Esophagus muscularis mucosa (tissue), 3 donors: ENCODE data around the gene RAD51B.

Experiments used
- EP300 ChIP-seq: sonication (generic); formaldehyde crosslinking; IDR thresholded peaks from one replicate; pipeline ENCODE4 v1.6.1; 2017; ENCODE audit warnings: antibody characterized with exemption
- POLR2A ChIP-seq: fragments of 450-650 bp; IDR thresholded peaks from one replicate; pipeline ENCODE4 v1.6.1; 2017; ENCODE audit warnings: antibody characterized with exemption, moderate library complexity, mild to moderate bottlenecking, low read depth
- POLR2AphosphoS5 ChIP-seq, 2 donors: sonication (generic); formaldehyde crosslinking; IDR thresholded peaks; one replicate each; pipeline ENCODE4 v1.6.1; 2017; ENCODE audit warnings: antibody characterized with exemption in 2 of 2

GRCh38 chr14:68164711-68165113 lies 345.1 kb downstream of the RAD51B start:
- TF ChIP-seq POLR2A (no peak), POLR2AphosphoS5 (IDR thresholded peaks at IDR 0.05) (no peak), EP300 (no peak)
